Peyer's patch (tissue), 4 donors: ENCODE data around the gene KLC1.

ENCODE experiments used
- CTCF ChIP-seq, 6 experiments: fragments of 450-650 bp in 4 of 6; fragments of 200-600 bp in 2 of 6; sonication (generic) in 1 of 6; IDR thresholded peaks; one replicate each; pipeline ENCODE4 v1.5.1; 2017 to 2019; ENCODE audit warnings: antibody characterized with exemption in 6 of 6, mild to moderate bottlenecking in 3 of 6, moderate library complexity in 1 of 6
- POLR2A ChIP-seq, 2 donors: fragments of 450-650 bp; IDR thresholded peaks; one replicate each; pipeline ENCODE4 v1.5.1; 2017; ENCODE audit warnings: antibody characterized with exemption in 2 of 2, mild to moderate bottlenecking in 2 of 2, moderate library complexity in 2 of 2

- no peak for TF ChIP-seq CTCF (IDR thresholded peaks at IDR 0.05)
- no peak for TF ChIP-seq POLR2A (IDR thresholded peaks at IDR 0.05)
Observed at GRCh38 chr14:103726474-103726873, 97.5 kb downstream of the KLC1 start.
